Mesodermal cell (in vitro differentiated cells): Measurements from ENCODE around the gene PRRC2C.
"Not testable (repeated sequence)": the region's sequence is repeated elsewhere in the genome, so short reads cannot be mapped to it uniquely, and the experiment has no call there.

ENCODE experiments used
- H3K27ac ChIP-seq: 2 replicates; pipeline ENCODE4 v1.7.0; 2013; ENCODE audit warnings: mild to moderate bottlenecking, low read depth, low read length, moderate library complexity; ENCODE audit not compliant: severe bottlenecking
- H3K36me3 ChIP-seq: 2 replicates; pipeline ENCODE4 v1.7.1; 2013; ENCODE audit warnings: mild to moderate bottlenecking, low read length, moderate library complexity; ENCODE audit not compliant: control insufficient read depth, insufficient read depth
- H3K4me1 ChIP-seq: one replicate; pipeline ENCODE4 v1.7.1; 2013; ENCODE audit warnings: mild to moderate bottlenecking, low read length; ENCODE audit not compliant: insufficient read depth, control insufficient read depth, poor library complexity, severe bottlenecking
- H3K4me3 ChIP-seq: 2 replicates; pipeline ENCODE4 v1.7.0; 2013; ENCODE audit warnings: low read length, control low read depth, mild to moderate bottlenecking; ENCODE audit not compliant: insufficient read depth, poor library complexity, severe bottlenecking; ENCODE audit errors: extremely low read depth
- H3K9me3 ChIP-seq: 2 replicates; pipeline ENCODE4 v1.7.1; 2013; ENCODE audit warnings: mild to moderate bottlenecking, low read length, moderate library complexity; ENCODE audit not compliant: control insufficient read depth
- WGBS, 2 experiments: methylation state at CpG; one replicate each; pipeline ENCODE4 v1.1.5; 2013; ENCODE audit warnings: missing lambda C conversion rate in 2 of 2; ENCODE audit not compliant: insufficient coverage in 2 of 2; 5-methylcytosine and 5-hydroxymethylcytosine counted together

PRRC2C gene

GRCh38 chr1:171606402-171606941 is 121.1 kb downstream of the PRRC2C start:
- 84 to 88% methylated on average over 6 to 8 of the region's 10 CpGs for WGBS, 2 experiments
- no peaks in the 10 kb centered on the region for H3K4me1 ChIP-seq
- no peaks in the 10 kb centered on the region for H3K9me3 ChIP-seq
- no peak overlapping the region for H3K4me3 ChIP-seq
- H3K27ac ChIP-seq = no peak overlapping the region
- H3K36me3 ChIP-seq = no peaks in the 10 kb centered on the region

- Histone ChIP-seq H3K4me1 (no peaks in the 10 kb centered on the region), H3K9me3 (no peaks in the 10 kb centered on the region), H3K27ac (no peak overlapping the region), H3K36me3 (no peaks in the 10 kb centered on the region), H3K4me3 (no peak overlapping the region)
- 78% methylated on average over 1 of the region's 2 CpGs; no CpG with 5 or more reads in 1 of the 2 experiments for WGBS, 2 experiments
Measured at GRCh38 chr1:171610385-171610784, 125.1 kb downstream of the PRRC2C start.

- H3K27ac ChIP-seq = no peak overlapping the region
- H3K4me3 ChIP-seq = no peak overlapping the region
- no peaks in the 10 kb centered on the region for H3K4me1 ChIP-seq
- 74 to 89% methylated on average over 2 of the region's 2 CpGs for WGBS, 2 experiments
- H3K9me3 ChIP-seq = no peaks in the 10 kb centered on the region
- no peaks in the 10 kb centered on the region for H3K36me3 ChIP-seq
Measured at GRCh38 chr1:171611306-171611705, 126.0 kb downstream of the PRRC2C start.

- Histone ChIP-seq H3K4me1 (no peaks in the 10 kb centered on the region), H3K9me3 (no peaks in the 10 kb centered on the region), H3K27ac (no peak overlapping the region), H3K36me3 (no peaks in the 10 kb centered on the region), H3K4me3 (no peak overlapping the region)
- 89 to 90% methylated on average over 1 of the region's 1 CpG for WGBS, 2 experiments
Measured at GRCh38 chr1:171613282-171613681, 128.0 kb downstream of the PRRC2C start.

- WGBS, 2 experiments = 89 to 94% methylated on average over 3 to 7 of the region's 14 CpGs
Measured at GRCh38 chr1:171615122-171615906, 130.0 kb downstream of the PRRC2C start.

GRCh38 chr1:171616586-171616985 is 131.3 kb downstream of the PRRC2C start:
- H3K4me1 ChIP-seq = no peaks in the 10 kb centered on the region
- H3K4me3 ChIP-seq = no peak overlapping the region
- no peaks in the 10 kb centered on the region for H3K9me3 ChIP-seq
- 83 to 100% methylated on average over 1 of the region's 2 CpGs for WGBS, 2 experiments
- H3K36me3 ChIP-seq = no peaks in the 10 kb centered on the region
- H3K27ac ChIP-seq = no peak overlapping the region

More at GRCh38 chr1:171615122-171615906, 130.0 kb downstream of the PRRC2C start:
- H3K36me3 ChIP-seq, H3K4me3 ChIP-seq, H3K27ac ChIP-seq, H3K4me1 ChIP-seq, H3K9me3 ChIP-seq: not testable (repeated sequence)

- Histone ChIP-seq H3K27ac (no peak within 1 kb of the TSS), H3K4me3 (no peak within 1 kb of the TSS), H3K9me3 (no peaks in the 10 kb centered on the region), H3K4me1 (no peaks in the 10 kb centered on the region), H3K36me3 (no peaks in the 10 kb centered on the region)
- 84 to 87% methylated on average over 5 to 7 of the region's 7 CpGs for WGBS, 2 experiments
Measured at GRCh38 chr1:171622152-171622462, 136.8 kb downstream of the PRRC2C start, which contains the start of gene MYOCOS. Gene MYOCOS (plus strand): TSS chr1:171622243. CDS start chr1:171623884, 1,641 bp downstream.

- H3K4me3 ChIP-seq = no peak overlapping the region
Measured at GRCh38 chr1:171623651-171624331, 138.5 kb downstream of the PRRC2C start.

GRCh38 chr1:171625225-171625624 is 139.9 kb downstream of the PRRC2C start:
- Histone ChIP-seq H3K9me3 (no peaks in the 10 kb centered on the region), H3K36me3 (no peaks in the 10 kb centered on the region), H3K27ac (no peak overlapping the region), H3K4me3 (no peak overlapping the region), H3K4me1 (no peaks in the 10 kb centered on the region)
- WGBS, 2 experiments = no CpG with 5 or more reads among the region's 1 CpG

More at GRCh38 chr1:171623651-171624331, 138.5 kb downstream of the PRRC2C start:
- WGBS, 2 experiments = 81 to 93% methylated on average over 7 to 8 of the region's 9 CpGs
- H3K9me3 ChIP-seq = no peaks in the 10 kb centered on the region
- no peak overlapping the region for H3K27ac ChIP-seq
- H3K36me3 ChIP-seq = no peaks in the 10 kb centered on the region
- no peaks in the 10 kb centered on the region for H3K4me1 ChIP-seq

GRCh38 chr1:171627020-171627419 is 141.7 kb downstream of the PRRC2C start:
- H3K4me1 ChIP-seq = no peaks in the 10 kb centered on the region
- 68 to 100% methylated on average over 1 to 4 of the region's 5 CpGs for WGBS, 2 experiments
- no peak overlapping the region for H3K4me3 ChIP-seq
- H3K27ac ChIP-seq = no peak overlapping the region
- H3K9me3 ChIP-seq = no peaks in the 10 kb centered on the region
- no peaks in the 10 kb centered on the region for H3K36me3 ChIP-seq

GRCh38 chr1:171628225-171628624 is 142.9 kb downstream of the PRRC2C start:
- Histone ChIP-seq H3K4me1 (no peaks in the 10 kb centered on the region), H3K36me3 (no peaks in the 10 kb centered on the region), H3K4me3 (no peak overlapping the region), H3K9me3 (no peaks in the 10 kb centered on the region), H3K27ac (no peak overlapping the region)
- WGBS, 2 experiments = 60 to 83% methylated on average over 1 to 2 of the region's 2 CpGs
